Left cardiac atrium (tissue), 4 donors: ENCODE data around the gene HSPA1L. TPM values are rescaled to one million over a fixed set of nuclear protein-coding genes. Genes with fewer than 3 reads are reported as not detected.
"Not testable (repeated sequence)": the region's sequence is repeated elsewhere in the genome, so short reads cannot be mapped to it uniquely, and the experiment has no call there.

ENCODE experiments used
- ATAC-seq, 2 donors: fragments of 200-7000 bp; cut with Tn5 transposase; one replicate each; pipeline ENCODE4 v1.9.1; 2020; ENCODE audit warnings: mild to moderate bottlenecking in 2 of 2, moderate library complexity in 2 of 2
- DNase-seq: peaks from one replicate; pipeline ENCODE4 v3.0.0-alpha.2; 2020
- intact Hi-C, 2 donors: fragments of 100-400 bp; cut with DNase I; formaldehyde crosslinking; loops; one replicate each; pipeline versions ENCODE4 v1.14.1 to v1.15.1; 2022 to 2023
- long read RNA-seq: library from polyadenylated mRNA; unstranded; transcript quantifications from one replicate; pipeline ENCODE4 v2.0.0, GENCODE V29; 2021
- total RNA-seq, 2 donors: library from RNA; stranded (reverse); fragmentation: NEBNext Ultra II Directional; extraction: Animal tissue kit (Norgen Biotek cat#: 25700); gene quantifications; one replicate each; pipeline ENCODE4 v1.2.1, GENCODE V29; 2021
- donor health status: DM: no; HTN: yes; CAD: no.
- donor health status: DM: no; HTN: yes; CAD: no; lungs with severe emphysema.
- donor health status: DM: yes; HTN: yes; CAD: no.
- donor health status: Dilated cardiomyopathy.

The HSPA1L gene
- 1 to 10 TPM; 1.1 to 2.6 TPM for total RNA-seq
- long read RNA-seq, partial matches to known transcripts = 0 of 1 reads
- long read RNA-seq, other reads (novel, unspliced or antisense) = 1 of 1 reads

DNA sequence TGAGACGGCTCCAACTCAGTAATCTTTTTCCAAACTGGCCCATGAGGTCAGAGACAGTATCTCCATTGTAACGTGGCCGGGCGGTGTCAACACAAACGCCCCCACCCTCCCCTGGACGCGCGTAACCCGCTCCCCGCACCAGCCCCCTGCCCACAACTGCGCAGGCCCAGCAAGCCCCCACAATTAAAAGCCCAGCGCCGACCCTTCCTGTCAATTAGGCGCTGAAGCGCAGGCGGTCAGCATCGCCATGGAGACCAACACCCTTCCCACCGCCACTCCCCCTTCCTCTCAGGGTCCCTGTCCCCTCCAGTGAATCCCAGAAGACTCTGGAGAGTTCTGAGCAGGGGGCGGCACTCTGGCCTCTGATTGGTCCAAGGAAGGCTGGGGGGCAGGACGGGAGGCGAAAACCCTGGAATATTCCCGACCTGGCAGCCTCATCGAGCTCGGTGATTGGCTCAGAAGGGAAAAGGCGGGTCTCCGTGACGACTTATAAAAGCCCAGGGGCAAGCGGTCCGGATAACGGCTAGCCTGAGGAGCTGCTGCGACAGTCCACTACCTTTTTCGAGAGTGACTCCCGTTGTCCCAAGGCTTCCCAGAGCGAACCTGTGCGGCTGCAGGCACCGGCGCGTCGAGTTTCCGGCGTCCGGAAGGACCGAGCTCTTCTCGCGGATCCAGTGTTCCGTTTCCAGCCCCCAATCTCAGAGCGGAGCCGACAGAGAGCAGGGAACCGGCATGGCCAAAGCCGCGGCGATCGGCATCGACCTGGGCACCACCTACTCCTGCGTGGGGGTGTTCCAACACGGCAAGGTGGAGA is at the start of gene HSPA1L, which contains the start of gene HSPA1A:
Gene HSPA1L, minus strand, starts transcription at position 259 of the 814 bp plus-strand sequence. CDS start 3,311 bp downstream, outside the sequence.
Gene HSPA1A, plus strand, starts transcription at position 519 of the 814 bp plus-strand sequence. Its CDS starts 214 bp downstream, at position 733.
- DNase-seq = peak; percentile 96
- intact Hi-C loops = no loop called here
- peak; percentile 90 to 92 for ATAC-seq

DNA sequence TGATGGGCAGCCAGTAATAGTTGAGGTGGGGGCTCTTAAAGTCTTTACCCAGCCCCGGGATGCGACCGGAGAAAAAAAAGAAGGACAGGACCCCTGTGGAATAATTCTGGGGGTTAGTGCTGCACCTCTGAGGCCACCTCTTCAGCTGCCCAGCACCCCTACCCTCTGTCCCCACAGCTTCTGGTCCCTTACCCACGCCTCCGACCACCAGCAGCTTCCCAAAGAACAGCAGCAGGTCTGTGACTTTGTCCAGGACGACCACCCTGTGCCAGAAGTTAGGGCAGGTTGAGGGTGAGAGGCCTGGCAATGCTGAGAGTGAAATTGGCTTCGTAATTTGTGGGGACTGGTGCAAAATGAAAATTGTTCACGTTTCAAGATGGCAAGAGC is 49.7 kb upstream of the HSPA1L start:
- intact Hi-C loops = no loop called here
- no peak for DNase-seq
- ATAC-seq = no peak

DNA sequence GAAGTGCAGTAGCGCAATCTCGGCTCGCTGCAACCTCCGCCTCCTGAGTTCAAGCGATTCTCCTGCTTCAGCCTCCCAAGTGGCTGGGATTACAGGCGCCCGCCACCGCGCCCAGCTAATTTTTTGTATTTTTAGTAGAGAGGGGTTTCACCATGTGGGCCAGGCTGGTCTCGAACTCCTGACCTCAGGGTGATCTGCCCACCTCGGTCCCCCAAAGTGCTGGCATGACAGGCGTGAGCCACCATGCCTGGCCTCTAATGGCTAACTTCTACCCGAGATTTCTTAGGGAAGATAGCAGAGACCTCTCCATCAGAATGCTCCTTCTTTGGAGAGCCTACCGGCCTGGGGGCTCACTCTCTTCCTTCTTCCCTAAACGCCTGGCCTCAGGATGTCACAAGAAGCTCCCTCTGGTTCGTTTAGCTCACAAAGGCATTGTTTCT is 49.1 kb upstream of the HSPA1L start:
- intact Hi-C loops, ATAC-seq, DNase-seq: not testable (repeated sequence)

DNA sequence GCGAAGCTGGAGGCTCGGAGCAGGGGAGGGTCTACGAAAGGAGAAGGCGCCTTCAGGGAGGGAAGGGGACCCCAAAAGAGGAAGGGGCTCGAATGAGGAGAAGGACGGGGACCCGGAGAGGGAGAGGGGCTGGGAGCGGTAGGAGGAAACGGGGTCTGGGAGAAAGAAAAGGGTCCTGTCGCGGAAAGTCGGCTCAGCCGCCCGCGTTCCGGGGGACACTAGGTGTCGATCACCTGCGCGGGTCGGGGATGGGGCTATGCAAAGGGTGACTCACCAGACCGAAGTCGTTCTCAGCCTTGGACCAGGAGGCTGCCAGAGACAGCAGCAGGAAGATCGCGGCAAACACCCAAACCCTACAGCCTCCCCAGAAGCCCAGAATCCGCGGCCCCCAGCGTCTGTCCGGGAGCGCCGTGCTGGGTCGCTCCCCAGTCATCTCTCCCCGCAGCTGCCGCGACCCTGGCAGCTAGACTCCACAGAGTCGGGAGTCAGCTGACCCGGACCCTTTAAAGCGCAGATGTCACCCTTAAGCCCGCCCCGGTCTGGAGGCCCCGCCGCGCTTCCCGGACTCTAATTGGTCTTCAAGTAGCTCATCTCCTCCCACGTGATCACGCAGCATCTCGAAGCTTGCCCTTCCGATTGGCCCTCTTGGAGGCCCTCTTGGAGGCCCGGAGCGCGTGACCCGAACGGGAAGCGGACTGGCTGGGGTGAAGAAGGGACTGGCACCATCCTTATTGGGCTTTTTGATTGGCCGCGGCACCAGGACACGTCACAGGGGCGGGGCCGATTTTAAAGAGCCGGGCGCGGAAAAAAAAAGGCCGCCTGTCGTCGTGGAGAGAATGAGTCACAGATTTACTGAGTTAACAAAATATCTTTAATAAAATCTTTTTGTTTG is 47.5 kb upstream of the HSPA1L start, which contains the start of gene NEU1:
Gene NEU1, minus strand, starts transcription at position 478 of the 892 bp plus-strand sequence. Its CDS starts 45 bp downstream, at position 433.
- DNase-seq = peak; percentile 100
- ATAC-seq = peak; percentile 98
- intact Hi-C loops = no loop called here

DNA sequence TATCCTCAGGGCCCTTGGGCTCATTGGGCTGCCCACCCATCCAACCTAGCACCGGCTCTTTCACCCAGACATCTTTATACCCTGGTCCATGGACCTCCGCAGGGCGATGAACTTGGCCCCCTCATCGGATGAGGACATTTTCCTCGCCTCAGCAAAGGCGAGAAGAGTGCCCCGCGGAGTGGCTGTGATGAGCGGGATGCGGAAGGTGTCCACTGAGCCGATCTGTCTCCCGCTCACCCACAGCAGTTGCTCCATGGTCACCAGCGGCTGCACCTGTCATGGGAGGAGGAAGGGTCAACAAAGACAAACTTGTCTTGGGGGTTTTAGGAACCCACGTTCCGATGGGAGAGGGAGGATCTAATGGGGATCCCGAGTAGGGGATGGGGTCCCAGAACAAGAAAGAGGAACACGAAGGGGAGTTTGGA is 46.8 kb upstream of the HSPA1L start:
- intact Hi-C loops = no loop called here
- ATAC-seq (no peak), DNase-seq (no peak)

DNA sequence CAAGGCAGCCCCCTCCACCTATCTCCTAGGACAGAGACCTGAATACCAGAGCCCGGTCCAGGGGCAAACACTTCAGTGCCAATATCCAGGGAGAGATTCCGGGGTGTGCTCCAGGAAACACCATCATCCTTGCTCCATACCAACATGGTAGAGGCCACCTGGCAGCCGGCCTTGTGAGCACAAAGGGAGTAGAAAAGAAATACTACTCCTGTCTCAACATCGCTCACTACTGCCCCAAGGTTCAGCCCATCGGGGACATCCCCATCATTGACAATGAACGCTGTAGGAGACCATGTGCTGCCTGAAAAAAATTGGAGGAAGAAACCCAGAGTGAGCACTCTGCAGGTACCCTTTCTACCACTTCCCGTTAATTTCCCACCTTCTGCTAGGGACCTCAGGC is 46.1 kb upstream of the HSPA1L start:
- ATAC-seq (no peak), DNase-seq (no peak)
- intact Hi-C loops = no loop called here

DNA sequence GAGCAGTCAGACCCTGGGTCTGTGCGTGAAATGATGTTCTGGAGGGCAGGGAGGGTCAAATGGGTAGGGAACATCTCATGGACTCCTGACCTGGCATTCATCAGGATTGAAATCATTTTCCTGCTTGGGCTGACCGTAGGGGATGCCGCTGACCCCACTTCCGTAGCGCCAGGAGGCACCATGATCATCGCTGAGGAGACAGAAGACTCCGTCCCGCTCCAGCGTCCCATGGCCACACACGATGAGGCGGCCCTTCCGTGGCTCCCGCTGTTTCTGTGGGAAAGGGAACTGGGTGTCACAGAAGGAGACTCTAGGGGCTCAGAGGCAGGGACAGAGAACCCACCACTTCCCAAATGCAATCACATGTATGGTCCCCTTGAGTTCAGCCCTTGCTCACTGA is 45.3 kb upstream of the HSPA1L start:
- no peak for ATAC-seq
- DNase-seq = no peak
- intact Hi-C loops = loop anchor here in 1 of 2 donors (1.0 kb wide), 1 partner anchor 15 kb away; no protein-coding TSS in a partner anchor

DNA sequence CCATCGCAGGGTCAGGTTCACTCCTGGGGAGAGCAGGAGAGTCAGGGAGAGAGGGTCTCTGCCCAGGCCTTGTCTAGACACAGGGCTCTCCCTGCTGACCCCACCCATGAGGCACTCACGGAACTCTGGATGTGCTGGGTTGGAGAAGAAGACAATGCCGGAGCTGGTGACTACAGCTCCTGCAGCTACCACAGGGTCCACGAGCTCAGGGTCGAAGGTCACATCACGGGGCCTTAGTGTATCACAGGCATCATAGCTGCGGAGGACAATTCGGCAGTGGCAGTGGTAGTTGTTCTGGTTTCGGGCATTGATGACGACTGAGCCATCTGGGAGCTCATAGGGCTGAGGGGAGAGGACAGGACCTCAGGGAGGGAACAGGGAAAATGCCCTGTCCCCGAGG is 44.8 kb upstream of the HSPA1L start:
- intact Hi-C loops = loop anchor here in 1 of 2 donors (1.0 kb wide), 1 partner anchor 15 kb away; no protein-coding TSS in a partner anchor
- DNase-seq (no peak), ATAC-seq (no peak)

DNA sequence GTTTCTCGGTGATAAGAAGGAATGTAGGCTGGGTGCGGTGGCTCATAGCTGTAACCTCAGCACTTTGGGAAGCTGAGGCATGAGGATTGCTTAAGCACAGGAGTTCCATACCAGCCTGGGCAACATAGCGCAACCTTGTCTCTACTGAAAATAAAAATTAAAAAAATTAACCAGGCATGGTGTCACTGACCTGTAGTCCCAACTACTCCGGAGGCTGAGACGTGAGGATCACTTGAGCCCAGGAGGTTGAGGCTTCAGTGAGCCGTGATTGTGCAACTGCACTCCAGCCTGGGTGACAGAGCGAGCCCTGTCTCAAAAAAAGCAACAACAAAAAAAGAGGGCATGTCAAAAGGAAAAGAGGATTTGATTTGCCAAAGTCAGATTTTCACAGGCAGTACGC is 43.6 kb upstream of the HSPA1L start:
- ATAC-seq = no peak
- DNase-seq = no peak
- intact Hi-C loops = no loop called here

DNA sequence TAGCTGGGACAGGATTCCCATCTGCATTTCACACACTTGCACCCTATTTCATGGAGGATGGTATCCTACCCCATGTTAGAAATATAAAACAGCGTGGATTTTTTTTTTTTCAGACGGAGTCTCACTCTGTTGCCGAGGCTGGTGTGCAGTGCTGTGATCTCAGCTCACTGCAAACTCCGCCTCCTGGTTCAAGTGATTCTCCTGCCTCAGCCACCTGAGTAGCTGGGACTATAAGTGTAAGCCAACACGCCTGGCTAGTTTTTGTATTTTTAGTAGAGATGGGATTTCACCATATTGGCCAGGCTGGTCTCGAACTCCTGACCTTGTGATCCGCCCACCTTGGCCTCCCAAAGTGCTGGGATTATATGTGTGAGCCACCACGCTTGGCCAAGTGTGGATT is 42.7 kb upstream of the HSPA1L start:
- DNase-seq, intact Hi-C loops, ATAC-seq: not testable (repeated sequence)

DNA sequence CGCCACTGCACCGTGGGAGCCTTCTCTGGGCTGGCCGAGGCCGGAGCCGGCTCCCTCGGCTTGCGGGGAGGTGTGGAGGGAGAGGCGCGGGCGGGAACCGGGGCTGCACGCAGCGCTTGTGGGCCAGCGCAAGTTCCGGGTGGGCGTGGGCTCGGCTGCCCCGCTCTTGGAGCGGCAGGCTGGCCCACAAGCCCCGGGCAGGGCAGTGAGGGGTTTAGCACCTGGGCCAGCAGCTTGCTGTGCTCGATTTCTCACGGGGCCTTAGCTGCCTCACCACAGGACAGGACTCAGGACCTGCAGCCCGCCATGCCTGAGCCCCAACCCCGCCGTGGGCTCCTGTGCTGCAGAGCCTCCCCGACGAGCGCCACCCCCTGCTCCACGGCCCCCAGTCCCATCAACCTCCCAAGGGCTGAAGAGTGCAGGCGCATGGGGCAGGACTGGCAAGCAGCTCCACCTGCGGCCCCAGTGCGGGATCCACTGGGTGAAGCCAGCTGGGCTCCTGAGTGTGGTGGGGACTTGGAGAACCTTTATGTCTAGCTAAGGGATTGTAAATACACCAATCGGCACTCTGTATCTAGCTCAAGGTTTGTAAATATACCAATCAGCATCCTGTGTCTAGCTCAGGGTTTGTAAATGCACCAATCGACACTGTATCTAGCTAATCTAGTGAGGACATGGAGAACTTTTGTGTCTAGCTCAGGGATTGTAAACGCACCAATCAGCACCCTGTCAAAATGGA is 37.1 kb upstream of the HSPA1L start:
- DNase-seq, ATAC-seq, intact Hi-C loops: not testable (repeated sequence)

DNA sequence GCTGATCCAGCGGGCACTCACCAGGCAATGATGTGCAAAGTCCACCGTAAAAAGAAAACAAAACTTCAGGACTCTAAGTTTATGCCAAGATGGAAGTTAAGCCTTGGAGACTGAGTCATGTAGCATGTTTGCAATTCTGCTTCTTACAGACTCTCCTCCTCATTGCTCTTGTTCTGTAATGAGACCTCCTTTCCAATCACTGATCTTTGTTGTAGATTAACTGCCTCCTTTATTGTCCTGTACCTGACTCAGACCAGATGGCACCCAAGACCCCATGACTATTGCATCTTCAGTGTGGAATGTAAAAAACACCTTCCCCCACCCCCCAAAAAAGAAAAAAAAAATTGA is 36.4 kb upstream of the HSPA1L start:
- DNase-seq (no peak), ATAC-seq (no peak)
- intact Hi-C loops = no loop called here

DNA sequence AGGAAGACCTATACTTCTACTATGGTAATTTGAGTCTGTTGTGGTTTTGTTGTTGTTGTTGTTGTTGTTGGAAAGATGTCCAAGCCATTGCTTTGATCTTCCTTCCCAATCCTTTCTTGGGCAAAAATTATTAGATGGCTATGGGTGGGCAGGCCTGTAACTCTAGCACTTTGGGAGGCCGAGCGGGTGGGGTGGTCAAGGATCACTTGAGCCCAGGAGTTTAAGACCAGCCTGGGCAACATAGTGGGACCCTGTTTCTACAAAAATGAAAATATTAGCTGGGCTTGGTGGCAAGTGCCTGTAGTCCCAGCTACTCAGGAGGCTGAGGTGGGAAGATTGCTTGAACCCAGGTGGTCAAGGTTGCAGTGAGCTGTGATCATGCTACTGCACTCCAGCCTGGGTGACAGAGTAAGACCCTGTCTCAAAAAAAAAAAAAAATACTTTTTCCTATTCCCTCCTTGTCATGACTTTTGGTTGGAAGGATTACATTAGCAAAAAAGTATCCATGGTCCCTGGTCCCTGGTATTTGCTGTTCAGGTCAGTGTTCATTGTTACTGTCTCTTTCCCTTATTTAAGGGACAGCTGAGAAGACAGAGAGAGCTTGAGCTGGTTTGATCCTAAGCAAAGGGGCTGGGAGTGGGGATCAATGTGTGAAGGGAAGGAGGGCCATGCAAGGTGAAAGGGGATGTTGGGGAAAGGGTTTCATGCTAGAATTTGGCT is 35.8 kb upstream of the HSPA1L start:
- intact Hi-C loops = no loop called here
- no peak for DNase-seq
- ATAC-seq = no peak

DNA sequence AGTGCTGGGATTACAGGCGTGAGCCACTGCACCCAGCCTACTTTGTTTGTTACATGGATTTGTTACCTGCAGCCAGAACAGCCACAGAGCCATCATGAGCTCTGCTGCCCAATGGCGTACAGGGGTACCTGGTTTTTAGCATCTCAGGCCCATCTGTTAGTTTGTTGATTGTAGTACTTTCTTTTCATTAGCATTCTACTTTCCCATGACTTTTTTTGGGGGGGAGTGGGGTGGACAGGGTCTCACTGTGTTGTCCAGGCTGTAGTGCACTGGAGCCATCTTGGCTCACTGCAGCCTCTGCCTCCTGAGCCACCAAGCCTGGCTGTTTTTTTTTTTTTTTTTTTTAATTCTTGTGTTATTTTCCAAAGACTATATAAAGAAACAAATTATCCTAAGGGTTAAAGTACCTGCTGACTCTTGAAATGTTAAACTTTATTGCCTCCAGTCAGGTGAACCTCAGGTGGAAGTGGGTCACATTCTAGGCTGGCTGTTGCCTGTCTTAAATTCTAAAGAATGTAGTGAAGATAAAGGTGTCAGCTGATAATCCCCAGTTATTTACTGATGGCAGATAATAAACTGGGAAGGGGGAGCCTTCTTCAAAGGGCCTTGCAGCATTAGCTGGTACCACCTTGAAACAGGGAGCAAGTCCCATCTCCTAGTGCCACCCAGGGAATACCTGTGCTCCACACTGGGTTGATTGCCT is 32.3 kb upstream of the HSPA1L start:
- intact Hi-C loops = no loop called here
- ATAC-seq = no peak
- DNase-seq = no peak

DNA sequence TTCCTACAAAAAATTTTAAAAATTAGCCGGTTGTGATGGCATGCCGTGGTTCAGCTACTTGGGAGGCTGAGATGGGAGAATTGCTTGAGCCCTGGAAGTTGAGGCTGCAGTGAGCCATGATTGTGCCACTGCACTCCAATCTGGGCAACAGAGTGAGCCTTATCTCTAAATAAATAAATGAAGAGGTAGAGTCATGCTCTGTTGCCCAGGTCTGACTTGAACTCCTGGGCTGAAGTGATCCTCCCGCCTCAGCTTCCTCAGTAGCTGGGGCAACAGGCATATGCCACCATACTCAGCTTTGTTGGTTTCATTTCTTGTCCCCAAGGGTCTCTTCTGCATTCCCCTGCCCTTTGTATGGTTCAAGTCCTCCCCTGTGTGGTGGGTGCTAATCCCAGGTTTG is 29.4 kb upstream of the HSPA1L start:
- intact Hi-C loops = no loop called here
- ATAC-seq (no peak), DNase-seq (no peak)

DNA sequence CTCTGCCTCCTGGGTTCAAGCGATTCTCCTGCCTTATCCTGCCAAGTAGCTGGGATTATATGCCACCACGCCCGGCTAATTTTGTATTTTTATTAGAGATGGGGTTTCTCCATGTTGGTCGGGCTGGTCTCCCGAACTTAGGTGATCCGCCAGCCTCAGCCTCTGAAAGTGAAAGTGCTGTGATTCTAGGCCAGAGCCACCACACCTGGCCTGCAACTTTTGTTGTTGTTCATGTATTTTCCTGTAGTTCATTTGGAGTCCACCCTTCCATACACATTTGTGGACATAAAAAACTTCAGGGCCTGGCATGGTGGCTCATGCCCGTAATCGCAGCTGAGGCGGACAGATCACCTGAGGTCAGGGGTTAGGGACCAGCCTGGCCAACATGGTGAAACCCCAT is 27.0 kb upstream of the HSPA1L start:
- no peak for ATAC-seq
- no peak for DNase-seq
- intact Hi-C loops = no loop called here

DNA sequence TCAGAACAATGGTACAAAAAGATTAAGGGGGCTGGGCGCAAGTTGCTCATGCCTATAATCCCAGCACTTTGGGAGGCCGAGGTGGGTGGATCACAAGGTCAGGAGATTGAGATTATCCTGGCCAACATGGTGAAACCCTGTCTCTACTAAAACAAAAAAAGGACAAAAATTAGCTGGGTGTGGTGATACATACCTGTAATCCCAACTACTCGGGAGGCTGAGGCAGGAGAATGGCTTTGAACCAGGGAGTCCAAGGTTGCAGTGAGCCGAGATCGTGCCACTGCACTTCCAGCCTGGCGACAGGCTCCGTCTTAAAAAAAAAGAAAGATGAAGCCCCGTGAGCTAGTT is 24.7 kb upstream of the HSPA1L start:
- intact Hi-C loops = loop anchor here (10.0 kb wide), 2 partner anchors 105 to 155 kb away; partner anchors contain the start of genes CLIC1 (in 1 of the 2) and LY6G5C (in 1 of the 2)
- not testable (repeated sequence) for ATAC-seq, DNase-seq

DNA sequence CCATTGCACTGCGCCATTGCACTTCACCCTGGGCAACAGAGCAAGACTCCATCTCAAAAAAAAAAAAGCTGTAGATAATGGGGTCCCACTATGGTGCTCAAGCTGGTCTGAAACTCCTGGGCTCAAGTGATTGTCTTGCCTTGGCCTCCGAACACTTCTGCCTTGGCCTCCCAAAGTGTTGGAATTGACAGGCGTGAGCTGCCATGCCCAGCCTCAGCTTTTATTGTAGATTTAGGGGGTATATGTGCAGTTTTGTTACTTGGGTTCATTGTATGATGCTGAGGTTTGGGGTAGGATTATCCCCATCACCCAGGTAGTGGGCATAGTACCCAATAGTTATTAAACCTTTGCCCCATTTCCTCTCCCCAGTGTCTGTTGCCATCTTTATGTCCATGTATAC is 23.9 kb upstream of the HSPA1L start:
- DNase-seq (no peak), ATAC-seq (no peak)
- intact Hi-C loops = loop anchor here (10.0 kb wide), 2 partner anchors 104 to 154 kb away; partner anchors contain the start of genes CLIC1 (in 1 of the 2) and LY6G5C (in 1 of the 2)
